Endothelial cell of umbilical vein (primary cell): ENCODE measurements around the gene PLOD2. TPM values are rescaled to one million over a fixed set of nuclear protein-coding genes. Genes with fewer than 3 reads are reported as not detected.
A peak's percentile ranks its signal among the peaks of the same experiment; 100 is the strongest.

Experiments used
- BruUV-seq: library from RNA; stranded (reverse); fragments of 400-500 nt; replicated peaks from 2 replicates; lab custom pipeline; 2021; lab: Mats Ljungman, UMichigan
- CTCF ChIA-PET: fragments of 300-600, 350-600 bp; sonication (Branson Sonifier 250); formaldehyde crosslinking; loops from one replicate; lab custom pipeline; 2021; ENCODE audit warnings: antibody characterized with exemption, inconsistent platforms; lab: Charles Lee
- POLR2A ChIA-PET: fragments of 300-600, 350-600 bp; sonication (Branson Sonifier 250); formaldehyde crosslinking; loops from one replicate; lab custom pipeline; 2021; ENCODE audit warnings: antibody characterized with exemption, inconsistent platforms; lab: Charles Lee
- DNase-seq: peaks from one replicate; pipeline ENCODE4 v3.0.0-alpha.2; 2011; ENCODE audit warnings: low read depth, low spot score
- FAIRE-seq: peaks from 2 replicates; lab custom pipeline; 2011; peaks lifted over from hg19 to GRCh38; lab: Jason Lieb, UNC
- H2AFZ ChIP-seq: 2 replicates; pipeline ENCODE4 v1.6.0; 2012; ENCODE audit warnings: low read depth, low read length, control low read depth, inconsistent platforms
- H3K27ac ChIP-seq: 2 replicates; pipeline ENCODE4 v1.5.1; 2011; ENCODE audit warnings: low read depth, mild to moderate bottlenecking, control low read depth, low read length, moderate library complexity; ENCODE audit not compliant: insufficient read depth
- H3K27me3 ChIP-seq, 2 experiments: 2 replicates each; pipeline versions ENCODE4 v1.6.0 to v1.6.1; 2011; ENCODE audit warnings: low read length in 2 of 2, mixed read lengths in 1 of 2; ENCODE audit not compliant: control insufficient read depth in 2 of 2, insufficient read depth in 2 of 2
- H3K36me3 ChIP-seq, 2 experiments: 2 replicates in 1 of 2; 3 replicates in 1 of 2; pipeline ENCODE4 v1.5.1; 2011; ENCODE audit warnings: low read length in 2 of 2, mild to moderate bottlenecking in 1 of 2, moderate library complexity in 1 of 2; ENCODE audit not compliant: control insufficient read depth in 2 of 2, insufficient read depth in 2 of 2; ENCODE audit errors: extremely low read depth in 1 of 2
- H3K4me1 ChIP-seq: 3 replicates; pipeline ENCODE4 v1.5.1; 2011; ENCODE audit warnings: mild to moderate bottlenecking, low read length; ENCODE audit not compliant: control insufficient read depth, insufficient read depth; ENCODE audit errors: extremely low read depth
- H3K4me2 ChIP-seq: 2 replicates; pipeline ENCODE4 v1.6.1; 2011; ENCODE audit warnings: low read length, control low read depth, mixed read lengths; ENCODE audit not compliant: insufficient read depth
- H3K4me3 ChIP-seq, 3 experiments: fragments of 200-600 bp in 1 of 3; sonication (generic), shearing (Covaris generic) in 1 of 3; replicated peaks in 1 of 3; 2 replicates each; pipeline ENCODE4 v1.5.1; 2011 to 2016; ENCODE audit warnings: control low read depth in 3 of 3, low read length in 3 of 3, mild to moderate bottlenecking in 2 of 3, inconsistent platforms in 1 of 3, low read depth in 1 of 3, moderate library complexity in 1 of 3; ENCODE audit not compliant: insufficient read depth in 1 of 3
- H3K79me2 ChIP-seq: 2 replicates; pipeline ENCODE4 v1.6.0; 2012; ENCODE audit warnings: low read length, inconsistent platforms; ENCODE audit not compliant: control insufficient read depth, insufficient read depth
- H3K9ac ChIP-seq: replicated peaks from 2 replicates; pipeline ENCODE3; 2011; ENCODE audit warnings: low read length, control low read depth; ENCODE audit not compliant: insufficient read depth; ENCODE audit errors: extremely low read depth
- H3K9me1 ChIP-seq: replicated peaks from 3 replicates; pipeline ENCODE4 v1.6.0; 2011; ENCODE audit warnings: mild to moderate bottlenecking, low read length; ENCODE audit not compliant: control insufficient read depth, insufficient read depth; ENCODE audit errors: extremely low read depth
- H3K9me3 ChIP-seq: replicated peaks from 2 replicates; pipeline ENCODE4 v1.5.1; 2012; ENCODE audit warnings: low read length, inconsistent platforms; ENCODE audit not compliant: control insufficient read depth, insufficient read depth
- H4K20me1 ChIP-seq: replicated peaks from 2 replicates; pipeline ENCODE3; 2011; ENCODE audit warnings: mild to moderate bottlenecking, low read length; ENCODE audit not compliant: control insufficient read depth, insufficient read depth; ENCODE audit errors: extremely low read depth
- CTCF ChIP-seq, 2 donors: IDR thresholded peaks; 1 replicate in 1 of 2; 2 replicates in 1 of 2; pipeline ENCODE4 v1.5.1; 2011; ENCODE audit warnings: low read length in 2 of 2, mild to moderate bottlenecking in 2 of 2, moderate library complexity in 2 of 2, control low read depth in 1 of 2, inconsistent platforms in 1 of 2, low read depth in 1 of 2; ENCODE audit not compliant: insufficient read depth in 1 of 2; ENCODE audit errors: extremely low read depth in 1 of 2
- EZH2 ChIP-seq: IDR thresholded peaks from 2 replicates; pipeline ENCODE4 v1.6.1; 2012; ENCODE audit warnings: borderline replicate concordance, low read depth, mild to moderate bottlenecking, moderate library complexity, low read length, inconsistent platforms; ENCODE audit not compliant: severe bottlenecking
- FOS ChIP-seq: IDR thresholded peaks from 2 replicates; pipeline ENCODE4 v1.6.1; 2011; ENCODE audit warnings: mild to moderate bottlenecking, low read length, moderate library complexity, borderline replicate concordance; ENCODE audit not compliant: insufficient read depth
- GATA2 ChIP-seq: IDR thresholded peaks from 2 replicates; pipeline ENCODE4 v1.7.0; 2011; ENCODE audit warnings: low read depth, mild to moderate bottlenecking, moderate library complexity, mixed read lengths, low read length; ENCODE audit not compliant: insufficient read length, insufficient read depth
- JUN ChIP-seq: IDR thresholded peaks from 2 replicates; pipeline ENCODE4 v1.6.1; 2011; ENCODE audit warnings: borderline replicate concordance, low read depth; ENCODE audit not compliant: insufficient read length, insufficient read depth
- MYC ChIP-seq: IDR thresholded peaks from one replicate; pipeline ENCODE4 v1.6.1; 2011; ENCODE audit warnings: mild to moderate bottlenecking, low read depth, low read length
- POLR2A ChIP-seq: IDR thresholded peaks from 2 replicates; pipeline ENCODE4 v1.6.1; 2012; ENCODE audit warnings: low read depth, mild to moderate bottlenecking, control low read depth, low read length
- POLR2AphosphoS5 ChIP-seq: IDR thresholded peaks from 2 replicates; pipeline ENCODE4 v1.6.1; 2012; ENCODE audit warnings: low read depth, mild to moderate bottlenecking, control low read depth, low read length, moderate library complexity; ENCODE audit not compliant: insufficient read depth
- dilution Hi-C: fragments of 300-500 bp; cut with MboI; formaldehyde crosslinking; loops from one replicate; pipeline ENCODE4 v1.15.0; 2019; ENCODE audit warnings: low sequenced_read_pairs; ENCODE audit not compliant: extremely low pct_ligation_motif_present
- intact Hi-C: fragments of 100-400 bp; cut with micrococcal nuclease; formaldehyde crosslinking; loops from one replicate; pipeline ENCODE4 v1.10.0; 2022
- polyA plus RNA-seq, 4 experiments: library from polyadenylated mRNA; depleted of rRNA in 3 of 4; stranded (reverse) in 3 of 4; unstranded in 1 of 4; fragments of >200 nt; gene quantifications; 2 replicates each; pipeline versions ENCODE4 v1.2.1 to v1.2.3, GENCODE V29; 2011 to 2012; ENCODE audit warnings: missing spikeins in 1 of 4
- total RNA-seq: library from RNA; stranded (reverse); gene quantifications from 2 replicates; pipeline ENCODE4 v1.2.3, GENCODE V29; 2021
- TF ChIP-seq, protein P1 (sequence below): IDR thresholded peaks from 2 replicates; pipeline ENCODE4 v1.6.1; 2011; ENCODE audit not compliant: insufficient read depth, insufficient read length

PLOD2 gene
- total and polyA plus RNA-seq, 2 donors (not counting 3 experiments of a cell fraction or from before 2014, with no cell fraction given): 36.1 to 193 TPM

DNA sequence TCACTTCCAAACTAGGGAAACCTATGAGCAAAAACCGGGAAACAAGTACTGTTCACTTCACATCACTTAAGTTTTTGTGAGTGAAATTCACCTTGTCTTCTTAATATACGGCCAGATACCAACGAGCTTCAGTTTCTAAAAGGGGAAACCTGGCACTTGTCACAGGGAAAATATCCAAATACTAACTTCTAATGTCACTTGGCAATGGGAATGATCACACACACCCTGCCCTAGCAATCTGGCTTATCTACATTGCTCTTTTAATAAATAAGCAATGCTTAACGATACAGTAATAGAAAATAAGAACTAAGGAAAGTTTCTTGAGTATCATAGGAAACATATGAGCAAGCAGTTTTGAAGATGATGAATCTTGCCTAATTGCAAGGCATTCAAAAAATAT is 34.6 kb upstream of the PLOD2 start:
- DNase-seq (no peak), FAIRE-seq (no peak)
- no peaks in the 10 kb centered on the region for H3K79me2 ChIP-seq
- H4K20me1 ChIP-seq: no peaks in the 10 kb centered on the region
- ChIA-PET POLR2A (interaction anchor here (1.0 to 2.1 kb wide), 3 partner anchors 35 to 132 kb away, joined by 3 to 5 read pairs (median 4); partner anchors contain the start of gene PLOD2), CTCF (interaction anchor here (1.0 to 3.9 kb wide), 8 partner anchors 19 to 382 kb away, joined by 3 to 50 read pairs (median 4); no protein-coding TSS in a partner anchor)
- no peaks in the 10 kb centered on the region for H3K9me3 ChIP-seq
- H3K27me3 ChIP-seq: no peaks in the 10 kb centered on the region
- intact Hi-C loops: loop anchor here (1.0 to 2.0 kb wide), 6 partner anchors 18 to 311 kb away; partner anchors contain the start of gene PLSCR4
- H3K4me3 ChIP-seq: no peak overlapping the region
- peak overlapping the region; percentile 40 for H3K9ac ChIP-seq
- BruUV-seq: no TSS peak
- H2AFZ ChIP-seq: no peak overlapping the region
- TF ChIP-seq FOS: no peak
- TF ChIP-seq POLR2AphosphoS5: no peak
- no peak for TF ChIP-seq POLR2A
- TF ChIP-seq, protein P1, sequence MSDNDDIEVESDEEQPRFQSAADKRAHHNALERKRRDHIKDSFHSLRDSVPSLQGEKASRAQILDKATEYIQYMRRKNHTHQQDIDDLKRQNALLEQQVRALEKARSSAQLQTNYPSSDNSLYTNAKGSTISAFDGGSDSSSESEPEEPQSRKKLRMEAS: no peak
- no peak for TF ChIP-seq CTCF (IDR thresholded peaks at IDR 0.05; ENCODE audit: extremely low read depth in 1 of 2, insufficient read depth in 1 of 2, low read depth in 1 of 2, low read length in 2 of 2)
- TF ChIP-seq MYC: no peak
- TF ChIP-seq GATA2: no peak
- no peak for TF ChIP-seq JUN
- TF ChIP-seq EZH2: no peak
- H3K9me1 ChIP-seq: no peaks in the 10 kb centered on the region
- dilution Hi-C loops: no loop called here
- H3K4me1 ChIP-seq: peaks cover 45% of the 10 kb centered on the region
- peaks cover 4 to 12% of the 10 kb centered on the region in 2 experiments for H3K36me3 ChIP-seq
- peak overlapping the region; percentile 81 for H3K27ac ChIP-seq
- H3K4me2 ChIP-seq: peak overlapping the region; percentile 62
